HG03025 (cell line): ENCODE measurements around the gene APOBEC3G.

Experiments
- ATAC-seq: cut with Tn5 transposase; IDR thresholded peaks from one replicate; pipeline ENCODE4 v1.9.1; 2021; ENCODE audit warnings: mild to moderate bottlenecking, moderate library complexity; ENCODE audit not compliant: unreplicated experiment, low FRiP score

APOBEC3G gene

DNA sequence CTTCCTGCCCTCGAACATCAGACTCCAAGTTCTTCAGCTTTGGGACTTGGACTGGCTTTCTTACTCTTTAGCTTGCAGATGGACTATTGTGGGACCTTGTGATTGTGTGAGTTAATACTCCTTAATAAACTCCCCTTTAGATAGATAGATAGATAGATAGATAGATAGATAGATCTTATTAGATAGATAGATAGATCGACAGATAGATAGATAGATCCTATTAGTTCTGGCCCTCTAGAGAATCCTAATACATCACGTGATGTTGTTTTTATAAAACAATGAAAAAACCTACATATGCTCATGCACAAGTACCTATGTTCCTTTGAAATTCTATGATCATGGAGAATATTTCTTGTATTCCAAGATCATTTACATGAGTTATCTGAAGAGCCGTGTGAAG lies 43.9 kb downstream of the APOBEC3G start:
- no peak for ATAC-seq

GRCh38 chr22:39122772-39123470 lies 45.8 kb downstream of the APOBEC3G start:
- ATAC-seq: no peak

DNA sequence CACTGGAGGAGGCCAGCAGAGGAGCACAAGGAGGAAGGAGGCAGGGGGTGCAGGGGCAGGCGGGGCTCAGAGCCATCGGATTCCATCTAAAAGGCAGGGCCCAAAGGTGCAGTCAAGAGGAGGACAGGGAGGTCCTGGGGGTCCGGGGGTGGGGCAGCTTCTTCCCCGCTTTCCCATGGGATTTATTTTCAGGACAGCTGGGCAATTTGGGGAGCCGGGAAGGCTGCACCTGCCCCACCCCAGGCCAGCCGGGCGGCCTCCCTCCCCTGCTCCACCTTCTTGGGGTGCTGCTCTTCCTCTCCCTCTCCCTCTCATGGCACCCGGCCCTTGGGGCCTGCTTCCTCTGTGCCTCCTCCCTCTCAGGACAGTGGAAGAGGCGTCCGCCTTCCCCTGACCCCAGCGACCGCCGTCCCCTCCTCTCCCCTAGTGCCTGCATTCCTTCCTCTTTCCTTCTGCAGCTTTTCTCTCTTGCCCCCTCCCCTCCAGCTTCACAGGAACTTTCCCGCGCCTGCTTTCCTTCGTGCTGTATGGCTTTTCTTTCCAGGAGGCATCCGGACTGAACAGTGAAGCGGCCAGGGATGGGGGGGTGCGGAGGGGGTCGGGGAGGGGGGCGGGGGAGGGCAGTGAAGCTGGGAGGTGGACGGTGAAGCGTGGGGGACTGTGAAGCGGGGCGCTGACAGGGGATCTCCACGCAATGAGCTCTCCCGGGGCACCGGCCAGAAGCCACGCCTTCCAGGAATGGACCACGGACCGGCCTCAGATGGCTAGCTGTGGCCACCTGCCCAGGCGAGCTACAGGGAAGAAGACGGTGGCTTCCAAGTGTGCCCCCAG lies 46.9 kb downstream of the APOBEC3G start:
- ATAC-seq: no peak

DNA sequence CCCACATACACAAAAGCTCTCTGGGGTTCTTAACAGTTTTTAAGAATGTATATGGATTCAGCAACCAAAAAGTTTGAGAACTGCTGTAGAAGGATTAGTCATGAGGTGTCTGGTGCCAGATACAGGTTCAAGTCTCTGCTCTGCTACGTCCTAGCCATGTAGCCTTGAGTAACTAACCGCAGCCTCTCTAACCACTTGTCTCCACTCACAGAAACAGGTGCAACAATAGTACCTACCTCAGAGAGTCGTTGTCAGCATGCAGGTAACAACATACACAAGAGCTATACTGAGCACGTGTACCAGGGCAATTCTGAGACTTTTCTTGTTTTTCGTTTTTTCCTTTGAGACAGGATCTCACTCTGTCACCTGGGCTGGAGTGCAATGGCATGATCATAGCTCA lies 48.5 kb downstream of the APOBEC3G start:
- ATAC-seq: no peak

- no peak for ATAC-seq
These were observed 51.4 kb downstream of the APOBEC3G start for GRCh38 chr22:39128508-39128907.

GRCh38 chr22:39129081-39129480 lies 52.0 kb downstream of the APOBEC3G start:
- no peak for ATAC-seq

GRCh38 chr22:39129746-39130145 lies 52.7 kb downstream of the APOBEC3G start:
- ATAC-seq: no peak

DNA sequence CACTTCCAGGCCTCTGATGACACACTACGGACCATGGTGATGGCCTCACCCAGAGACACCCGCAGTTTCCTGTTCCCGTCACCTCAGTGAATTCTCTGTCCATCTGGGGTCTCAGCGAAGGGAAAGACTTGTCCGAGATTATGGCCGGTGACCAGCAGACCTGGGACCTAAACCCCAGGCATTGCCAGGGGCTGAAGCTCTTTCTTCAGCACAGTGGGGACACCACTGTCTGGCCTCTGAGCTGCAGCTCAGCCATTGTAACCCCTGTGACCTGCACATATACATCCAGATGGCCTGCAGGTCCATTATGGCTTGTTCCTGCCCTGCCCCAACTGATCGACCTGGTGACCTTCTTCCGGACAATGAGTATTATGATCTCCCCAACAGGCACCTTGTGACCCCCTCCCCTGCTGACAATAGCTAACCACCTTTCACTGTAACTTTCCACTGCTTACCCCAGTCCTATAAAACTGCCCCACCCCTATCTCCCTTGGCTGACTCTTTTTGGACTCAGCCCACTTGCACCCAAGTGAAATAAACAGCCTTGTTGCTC lies 53.2 kb downstream of the APOBEC3G start:
- ATAC-seq: no peak

GRCh38 chr22:39130892-39131855 lies 54.1 kb downstream of the APOBEC3G start:
- ATAC-seq: no peak

DNA sequence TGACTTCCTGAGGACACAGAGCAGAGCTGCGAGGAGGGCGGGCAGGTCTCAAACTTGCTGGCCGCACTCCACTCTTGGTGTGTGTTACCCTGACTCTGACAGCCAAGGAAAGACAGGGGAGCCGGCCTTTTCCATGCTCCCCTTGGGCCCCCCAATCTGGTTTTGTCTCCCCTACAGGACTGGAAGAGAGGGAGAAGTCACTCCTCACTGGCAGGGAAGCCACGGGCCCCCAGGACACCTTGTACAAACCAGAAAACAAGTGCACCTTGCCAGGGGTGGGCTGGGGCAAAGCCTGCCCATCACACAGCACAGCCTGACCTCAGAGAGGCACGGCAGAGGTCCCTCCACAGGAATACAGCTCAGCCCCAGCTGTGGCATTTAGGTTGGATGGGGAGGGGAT lies 55.2 kb downstream of the APOBEC3G start:
- no peak for ATAC-seq

DNA sequence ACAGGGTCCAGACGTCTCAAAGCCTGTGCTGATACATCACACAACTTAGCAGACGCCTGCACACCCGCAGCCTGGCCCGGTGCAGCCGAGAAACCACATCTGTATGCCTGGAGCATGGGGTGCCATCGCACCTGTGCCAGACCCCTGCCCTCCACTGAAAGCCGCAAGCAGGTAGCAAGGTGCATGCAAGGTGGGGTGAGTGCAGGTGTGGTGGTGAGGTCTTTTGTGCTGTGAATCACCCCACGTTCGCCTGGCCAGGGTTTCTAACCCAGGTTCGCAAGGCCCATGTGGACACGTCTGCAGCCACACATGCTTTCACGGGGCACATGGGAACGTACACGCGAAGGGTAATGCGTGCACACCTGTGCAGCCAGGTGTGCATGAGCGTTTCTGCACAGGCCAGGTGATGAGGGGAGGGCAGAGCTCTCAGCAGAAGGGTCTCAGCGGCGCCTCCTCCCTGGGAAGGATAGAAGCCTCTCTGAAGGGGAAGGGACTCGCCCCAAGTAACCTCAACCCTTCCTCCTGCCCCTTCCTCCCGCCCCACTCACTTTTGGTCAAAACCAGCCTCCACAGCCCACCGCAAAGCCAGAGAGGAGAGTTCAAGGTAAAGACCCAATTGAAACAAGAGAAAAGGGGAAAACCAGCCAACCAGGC lies 55.9 kb downstream of the APOBEC3G start:
- ATAC-seq: no peak

GRCh38 chr22:39133871-39134270 lies 56.8 kb downstream of the APOBEC3G start:
- no peak for ATAC-seq

DNA sequence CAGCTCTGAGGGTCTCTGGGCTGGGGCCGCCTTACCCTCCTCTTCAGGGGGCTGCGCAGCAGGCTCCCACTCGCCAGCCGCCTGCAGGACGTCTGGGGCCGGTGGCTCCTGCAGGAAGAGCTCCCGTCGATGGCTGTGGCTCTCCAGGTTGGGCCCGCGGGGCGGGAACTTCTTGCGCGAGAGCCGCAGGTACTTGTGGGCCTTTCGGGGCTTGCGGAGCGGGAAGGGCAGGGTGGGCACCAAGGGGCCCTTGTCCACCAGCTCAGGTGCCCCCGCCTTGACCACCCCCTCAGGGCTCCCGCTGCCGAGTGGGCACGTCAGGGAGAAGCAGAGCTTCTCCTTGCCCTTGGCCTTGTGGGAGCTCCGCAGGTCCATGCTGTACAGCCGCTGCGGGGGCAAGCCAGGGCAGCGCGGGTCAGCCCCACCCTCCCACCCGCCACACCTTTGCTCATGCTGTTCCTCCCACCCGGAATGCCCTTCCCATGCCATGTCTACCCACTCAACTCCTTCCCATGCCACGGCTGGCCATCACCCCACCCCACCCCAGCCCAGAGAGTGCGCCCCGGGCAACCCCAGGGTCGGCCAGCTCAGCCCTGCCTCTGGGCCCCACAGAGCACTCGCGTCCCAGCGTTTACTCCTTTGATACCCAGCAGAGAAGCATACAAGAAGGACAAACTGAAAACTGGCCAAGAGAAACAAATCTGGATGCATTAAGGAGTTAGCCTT lies 57.5 kb downstream of the APOBEC3G start:
- ATAC-seq: no peak

DNA sequence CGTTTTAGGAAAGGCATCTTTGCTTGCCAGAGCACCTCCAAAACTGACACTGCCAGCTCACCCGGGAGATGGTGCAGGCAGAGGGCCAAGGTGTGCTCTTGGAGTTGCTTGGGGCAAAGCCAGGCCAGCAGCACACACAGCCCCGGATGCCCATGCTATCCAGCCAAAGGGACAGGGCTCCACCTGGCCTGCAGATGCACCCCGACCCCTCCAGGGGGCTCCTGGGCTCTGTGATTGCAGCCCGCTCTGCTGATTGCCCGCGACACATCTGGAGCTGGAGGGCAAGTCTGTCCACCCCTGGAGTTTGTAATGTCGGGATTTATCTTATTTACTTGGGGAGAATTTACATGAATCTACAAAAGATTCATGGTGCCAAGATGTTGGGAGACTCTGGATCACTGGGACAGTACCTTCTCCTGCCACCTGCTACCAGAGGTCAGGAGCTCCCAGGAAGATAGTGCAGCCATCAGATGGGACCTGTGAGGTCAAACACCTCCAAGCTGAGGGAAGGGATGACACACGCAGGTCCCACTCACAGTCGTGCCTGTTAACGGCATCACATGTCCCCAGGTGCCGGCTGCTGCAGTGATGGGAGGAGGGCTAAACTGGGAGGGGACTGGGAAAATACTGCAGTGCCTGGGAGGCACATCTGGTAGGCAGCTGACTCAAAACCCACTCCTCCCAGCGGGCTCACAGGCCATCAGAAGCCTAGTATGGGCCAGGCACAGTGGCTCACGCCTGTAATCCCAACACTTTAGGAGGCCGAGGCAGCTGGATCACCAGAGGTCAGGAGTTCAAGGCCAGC lies 58.2 kb downstream of the APOBEC3G start:
- no peak for ATAC-seq

GRCh38 chr22:39136317-39136716 lies 59.2 kb downstream of the APOBEC3G start:
- no peak for ATAC-seq
